DND-41 (cell line): ENCODE data around the gene ATP6V0E1.

Source experiments
- ATAC-seq: fragments of 200-7000 bp; cut with Tn5 transposase; 3 replicates; pipeline ENCODE4 v1.9.1; 2021; ENCODE audit warnings: low read depth; ENCODE audit not compliant: insufficient read depth
- DNase-seq: peaks from one replicate; pipeline ENCODE4 v3.0.0-alpha.2; 2020
- H2AFZ ChIP-seq: 2 replicates; pipeline ENCODE4 v1.6.0; 2012; ENCODE audit warnings: low read depth, low read length
- H3K27ac ChIP-seq: 2 replicates; pipeline ENCODE4 v1.5.1; 2012; ENCODE audit warnings: low read length, inconsistent platforms
- H3K27me3 ChIP-seq: fragments of 200-600 bp; sonication (generic); 2 replicates; pipeline ENCODE4 v1.6.0; 2012; ENCODE audit warnings: low read length, mild to moderate bottlenecking, inconsistent platforms; ENCODE audit not compliant: insufficient read depth, poor library complexity
- H3K36me3 ChIP-seq: 2 replicates; pipeline ENCODE4 v1.5.1; 2012; ENCODE audit warnings: low read length, inconsistent platforms; ENCODE audit not compliant: insufficient read depth
- H3K4me1 ChIP-seq: 2 replicates; pipeline ENCODE4 v1.5.1; 2012; ENCODE audit warnings: mild to moderate bottlenecking, low read length; ENCODE audit not compliant: insufficient read depth
- H3K4me2 ChIP-seq: 2 replicates; pipeline ENCODE4 v1.6.0; 2012; ENCODE audit warnings: mild to moderate bottlenecking, moderate library complexity, low read length, inconsistent platforms; ENCODE audit not compliant: insufficient read depth
- H3K4me3 ChIP-seq, 2 experiments: fragments of 200-600 bp in 1 of 2; shearing (Covaris generic) in 1 of 2; 2 replicates each; pipeline ENCODE4 v1.5.1; 2012 to 2016; ENCODE audit warnings: inconsistent platforms in 2 of 2, low read length in 2 of 2, mild to moderate bottlenecking in 2 of 2, low read depth in 1 of 2, moderate library complexity in 1 of 2
- H3K79me2 ChIP-seq: 2 replicates; pipeline ENCODE4 v1.6.0; 2012; ENCODE audit warnings: low read length, inconsistent platforms; ENCODE audit not compliant: insufficient read depth
- H3K9ac ChIP-seq: 2 replicates; pipeline ENCODE4 v1.6.0; 2012; ENCODE audit warnings: low read depth, mild to moderate bottlenecking, inconsistent platforms, low read length, moderate library complexity
- H3K9me3 ChIP-seq: 2 replicates; pipeline ENCODE4 v1.5.1; 2012; ENCODE audit warnings: low read length, moderate library complexity, mild to moderate bottlenecking, inconsistent platforms; ENCODE audit not compliant: insufficient read depth, severe bottlenecking
- H4K20me1 ChIP-seq: 2 replicates; pipeline ENCODE4 v1.6.0; 2012; ENCODE audit warnings: low read length; ENCODE audit not compliant: insufficient read depth
- CTCF ChIP-seq: IDR thresholded peaks from 2 replicates; pipeline ENCODE4 v1.5.1; 2012; ENCODE audit warnings: borderline replicate concordance, low read length, moderate library complexity, mild to moderate bottlenecking; ENCODE audit not compliant: poor library complexity, severe bottlenecking; ENCODE audit errors: extremely low read depth
- EZH2 ChIP-seq: IDR thresholded peaks from 3 replicates; pipeline ENCODE4 v1.6.1; 2012; ENCODE audit warnings: borderline replicate concordance, low read depth, mild to moderate bottlenecking, moderate library complexity, low read length, inconsistent platforms; ENCODE audit not compliant: severe bottlenecking

Gene ATP6V0E1

GRCh38 chr5:172999974-173000373, 16.4 kb downstream of the ATP6V0E1 start:
- H3K27ac ChIP-seq, result no peak overlapping the region
- no peak for DNase-seq
- peaks cover 50% of the 10 kb centered on the region for H4K20me1 ChIP-seq
- H3K9me3 ChIP-seq, result no peaks in the 10 kb centered on the region
- H3K9ac ChIP-seq, result no peak overlapping the region
- no peak overlapping the region for H2AFZ ChIP-seq
- H3K27me3 ChIP-seq, result no peaks in the 10 kb centered on the region
- no peaks in the 10 kb centered on the region for H3K4me1 ChIP-seq
- peaks cover 94% of the 10 kb centered on the region for H3K79me2 ChIP-seq
- TF ChIP-seq CTCF (no peak), EZH2 (no peak)
- no peak overlapping the region for H3K4me2 ChIP-seq
- no peak overlapping the region for H3K4me3 ChIP-seq
- peaks cover 23% of the 10 kb centered on the region for H3K36me3 ChIP-seq
- ATAC-seq, result no peak

- H4K20me1 ChIP-seq, result peaks cover 48% of the 10 kb centered on the region
- H3K4me1 ChIP-seq, result no peaks in the 10 kb centered on the region
- no peak overlapping the region for H3K4me2 ChIP-seq
- H3K9ac ChIP-seq, result no peak overlapping the region
- H2AFZ ChIP-seq, result no peak overlapping the region
- no peak overlapping the region for H3K27ac ChIP-seq
- no peak for ATAC-seq
- H3K9me3 ChIP-seq, result no peaks in the 10 kb centered on the region
- no peak for TF ChIP-seq CTCF
- no peak for TF ChIP-seq EZH2
- no peak overlapping the region for H3K4me3 ChIP-seq
- no peaks in the 10 kb centered on the region for H3K27me3 ChIP-seq
- H3K36me3 ChIP-seq, result peaks cover 9% of the 10 kb centered on the region; the same call in 1 of the 2 replicates
- DNase-seq, result no peak
- H3K79me2 ChIP-seq, result peaks cover 96% of the 10 kb centered on the region
Measured at GRCh38 chr5:173001229-173001841, 17.8 kb downstream of the ATP6V0E1 start.

GRCh38 chr5:173003360-173003759, 19.8 kb downstream of the ATP6V0E1 start:
- Histone ChIP-seq H3K9ac (no peak overlapping the region), H3K27me3 (no peaks in the 10 kb centered on the region), H2AFZ (no peak overlapping the region), H3K27ac (no peak overlapping the region), H3K9me3 (no peaks in the 10 kb centered on the region), H4K20me1 (peaks cover 64% of the 10 kb centered on the region), H3K4me1 (no peaks in the 10 kb centered on the region), H3K36me3 (no peaks in the 10 kb centered on the region; the same call in 1 of the 2 replicates), H3K4me2 (no peak overlapping the region), H3K4me3 (no peak overlapping the region), H3K79me2 (peaks cover 100% of the 10 kb centered on the region)
- ATAC-seq (no peak), DNase-seq (no peak)
- TF ChIP-seq CTCF (no peak), EZH2 (no peak)
